ENCODE results near the gene WNT11.
A peak's percentile ranks its signal among the peaks of the same experiment; 100 is the strongest.

The WNT11 gene

GRCh38 chr11:76234416-76235232 lies 28.3 kb upstream of the WNT11 start:
- no peaks in the 10 kb centered on the region for H3K27me3 Mint-ChIP-seq
- H3K9me3 Mint-ChIP-seq, result no peaks in the 10 kb centered on the region
- peak overlapping the region; percentile 88 for H3K4me3 Mint-ChIP-seq
- no peaks in the 10 kb centered on the region for H3K36me3 Mint-ChIP-seq
- DNase-seq (ENCODE audit: low spot score in 2 of 2) (peak in 1 of 2 donors; percentile 45), ATAC-seq (ENCODE audit: low read depth) (peak; percentile 33)
- H3K4me1 Mint-ChIP-seq, result peaks cover 27% of the 10 kb centered on the region
- peak overlapping the region; percentile 99 for H3K27ac Mint-ChIP-seq

- Mint-ChIP-seq H3K4me3 (peak overlapping the region; percentile 88), H3K4me1 (peaks cover 27% of the 10 kb centered on the region), H3K27me3 (no peaks in the 10 kb centered on the region), H3K36me3 (no peaks in the 10 kb centered on the region), H3K9me3 (no peaks in the 10 kb centered on the region), H3K27ac (no peak overlapping the region)
- DNase-seq (ENCODE audit: low spot score in 2 of 2) (no peak), ATAC-seq (ENCODE audit: low read depth) (no peak)
Measured at GRCh38 chr11:76234021-76234415, 27.7 kb upstream of the WNT11 start.

GRCh38 chr11:76233196-76233921 lies 27.1 kb upstream of the WNT11 start:
- H3K27ac Mint-ChIP-seq, result no peak overlapping the region
- H3K4me3 Mint-ChIP-seq, result peak overlapping the region; percentile 88
- no peak for DNase-seq (ENCODE audit: low spot score in 2 of 2)
- ATAC-seq (ENCODE audit: low read depth), result no peak
- H3K9me3 Mint-ChIP-seq, result no peaks in the 10 kb centered on the region
- H3K4me1 Mint-ChIP-seq, result peaks cover 27% of the 10 kb centered on the region
- no peaks in the 10 kb centered on the region for H3K27me3 Mint-ChIP-seq
- no peaks in the 10 kb centered on the region for H3K36me3 Mint-ChIP-seq

GRCh38 chr11:76232026-76232665 lies 25.8 kb upstream of the WNT11 start:
- Mint-ChIP-seq H3K4me1 (peaks cover 24% of the 10 kb centered on the region), H3K27ac (no peak overlapping the region), H3K27me3 (no peaks in the 10 kb centered on the region), H3K36me3 (no peaks in the 10 kb centered on the region), H3K9me3 (no peaks in the 10 kb centered on the region), H3K4me3 (no peak overlapping the region)
- ATAC-seq (ENCODE audit: low read depth) (no peak), DNase-seq (ENCODE audit: low spot score in 2 of 2) (no peak)

GRCh38 chr11:76231121-76231738 lies 24.9 kb upstream of the WNT11 start:
- H3K4me1 Mint-ChIP-seq, result peaks cover 20% of the 10 kb centered on the region

GRCh38 chr11:76230392-76230791 lies 24.1 kb upstream of the WNT11 start:
- Mint-ChIP-seq H3K4me3 (no peak overlapping the region), H3K27ac (no peak overlapping the region), H3K9me3 (no peaks in the 10 kb centered on the region), H3K36me3 (no peaks in the 10 kb centered on the region), H3K4me1 (peaks cover 17% of the 10 kb centered on the region), H3K27me3 (no peaks in the 10 kb centered on the region)
- no peak for ATAC-seq (ENCODE audit: low read depth)
- no peak for DNase-seq (ENCODE audit: low spot score in 2 of 2)

More at GRCh38 chr11:76231121-76231738, 24.9 kb upstream of the WNT11 start:
- H3K4me3 Mint-ChIP-seq, result no peak overlapping the region
- no peak overlapping the region for H3K27ac Mint-ChIP-seq
- H3K36me3 Mint-ChIP-seq, result no peaks in the 10 kb centered on the region
- no peak for ATAC-seq (ENCODE audit: low read depth)
- H3K27me3 Mint-ChIP-seq, result no peaks in the 10 kb centered on the region
- H3K9me3 Mint-ChIP-seq, result no peaks in the 10 kb centered on the region
- DNase-seq (ENCODE audit: low spot score in 2 of 2), result no peak

GRCh38 chr11:76229690-76230240 lies 23.5 kb upstream of the WNT11 start:
- H3K36me3 Mint-ChIP-seq, result no peaks in the 10 kb centered on the region
- ATAC-seq (ENCODE audit: low read depth) (no peak), DNase-seq (ENCODE audit: low spot score in 2 of 2) (no peak)
- no peaks in the 10 kb centered on the region for H3K9me3 Mint-ChIP-seq
- H3K27ac Mint-ChIP-seq, result no peak overlapping the region
- H3K4me3 Mint-ChIP-seq, result no peak overlapping the region
- peaks cover 2% of the 10 kb centered on the region for H3K27me3 Mint-ChIP-seq
- H3K4me1 Mint-ChIP-seq, result peaks cover 15% of the 10 kb centered on the region

GRCh38 chr11:76228875-76229149 lies 22.5 kb upstream of the WNT11 start:
- no peaks in the 10 kb centered on the region for H3K36me3 Mint-ChIP-seq
- peaks cover 13% of the 10 kb centered on the region for H3K4me1 Mint-ChIP-seq
- H3K27me3 Mint-ChIP-seq, result peaks cover 2% of the 10 kb centered on the region
- H3K27ac Mint-ChIP-seq, result no peak overlapping the region
- no peak for DNase-seq (ENCODE audit: low spot score in 2 of 2)
- H3K9me3 Mint-ChIP-seq, result no peaks in the 10 kb centered on the region
- no peak for ATAC-seq (ENCODE audit: low read depth)
- H3K4me3 Mint-ChIP-seq, result no peak overlapping the region

GRCh38 chr11:76228071-76228874 lies 22.0 kb upstream of the WNT11 start:
- H3K4me3 Mint-ChIP-seq, result no peak overlapping the region
- peaks cover 2% of the 10 kb centered on the region for H3K27me3 Mint-ChIP-seq
- ATAC-seq (ENCODE audit: low read depth), result no peak
- peaks cover 8% of the 10 kb centered on the region for H3K4me1 Mint-ChIP-seq
- no peak overlapping the region for H3K27ac Mint-ChIP-seq
- no peaks in the 10 kb centered on the region for H3K9me3 Mint-ChIP-seq
- H3K36me3 Mint-ChIP-seq, result no peaks in the 10 kb centered on the region
- DNase-seq (ENCODE audit: low spot score in 2 of 2), result no peak

GRCh38 chr11:76226626-76227025 lies 20.3 kb upstream of the WNT11 start:
- H3K27me3 Mint-ChIP-seq, result peaks cover 2% of the 10 kb centered on the region
- H3K27ac Mint-ChIP-seq, result no peak overlapping the region
- DNase-seq (ENCODE audit: low spot score in 2 of 2), result no peak
- no peak overlapping the region for H3K4me3 Mint-ChIP-seq
- no peaks in the 10 kb centered on the region for H3K9me3 Mint-ChIP-seq
- H3K4me1 Mint-ChIP-seq, result no peaks in the 10 kb centered on the region
- no peak for ATAC-seq (ENCODE audit: low read depth)
- H3K36me3 Mint-ChIP-seq, result no peaks in the 10 kb centered on the region

GRCh38 chr11:76225122-76225611 lies 18.9 kb upstream of the WNT11 start:
- Mint-ChIP-seq H3K4me1 (no peaks in the 10 kb centered on the region), H3K36me3 (no peaks in the 10 kb centered on the region), H3K27me3 (peaks cover 2% of the 10 kb centered on the region), H3K4me3 (no peak overlapping the region), H3K9me3 (no peaks in the 10 kb centered on the region), H3K27ac (no peak overlapping the region)
- no peak for ATAC-seq (ENCODE audit: low read depth)
- DNase-seq (ENCODE audit: low spot score in 2 of 2), result no peak

GRCh38 chr11:76224461-76225121 lies 18.3 kb upstream of the WNT11 start:
- Mint-ChIP-seq H3K27ac (peak overlapping the region; percentile 24), H3K4me1 (no peaks in the 10 kb centered on the region), H3K27me3 (peaks cover 5% of the 10 kb centered on the region), H3K4me3 (no peak overlapping the region), H3K36me3 (no peaks in the 10 kb centered on the region), H3K9me3 (no peaks in the 10 kb centered on the region)
- DNase-seq (ENCODE audit: low spot score in 2 of 2), result no peak
- ATAC-seq (ENCODE audit: low read depth), result no peak

- Mint-ChIP-seq H3K27ac (no peak overlapping the region), H3K4me3 (no peak overlapping the region), H3K9me3 (no peaks in the 10 kb centered on the region), H3K27me3 (peaks cover 8% of the 10 kb centered on the region), H3K36me3 (no peaks in the 10 kb centered on the region), H3K4me1 (no peaks in the 10 kb centered on the region)
- DNase-seq (ENCODE audit: low spot score in 2 of 2), result no peak
- no peak for ATAC-seq (ENCODE audit: low read depth)
Measured at GRCh38 chr11:76221365-76221764, 15.1 kb upstream of the WNT11 start.

Measured in memory B cell (primary cell).